K562 (cell line): ENCODE data around the gene RGS6. TPM values are rescaled to one million over a fixed set of nuclear protein-coding genes. Genes with fewer than 3 reads are reported as not detected.

Experiments used
- ATAC-seq: fragments of 200-7000 bp; cut with Tn5 transposase; 3 replicates; pipeline ENCODE4 v1.9.1; 2020; ENCODE audit warnings: moderate library complexity
- BruUV-seq: library from RNA; stranded (reverse); fragments of 400-500 nt; replicated peaks from 2 replicates; lab custom pipeline; 2021; lab: Mats Ljungman, UMichigan
- CTCF ChIA-PET: fragments of 300-600 bp; formaldehyde crosslinking; extraction: SDS; loops from one replicate; lab custom pipeline; 2021; ENCODE audit warnings: low intra/inter-chr PET ratio; lab: Yijun Ruan, JAX
- POLR2A ChIA-PET: fragments of 300-600, 350-650 bp; sonication (Branson Sonifier 250); formaldehyde crosslinking; extraction: SDS; loops from one replicate; lab custom pipeline; 2021; ENCODE audit warnings: antibody characterized with exemption, inconsistent platforms; lab: Yijun Ruan, JAX
- DNase-seq, 4 experiments: peaks; one replicate each; pipeline versions ENCODE4 v3.0.0 to v3.0.0-alpha.2; 2011 to 2018; ENCODE audit warnings: low spot score in 3 of 4, mixed read lengths in 3 of 4; ENCODE audit errors: extremely low read depth in 1 of 4
- FAIRE-seq: peaks from 2 replicates; lab custom pipeline; 2011; peaks lifted over from hg19 to GRCh38; lab: Jason Lieb, UNC
- H2AFZ ChIP-seq: 2 replicates; pipeline ENCODE4 v1.6.0; 2011; ENCODE audit warnings: low read depth, low read length, control low read depth, inconsistent platforms
- H3K27ac ChIP-seq: fragments of 200-600 bp; 3 replicates; pipeline ENCODE4 v1.8.0; 2011; ENCODE audit warnings: low read depth, mild to moderate bottlenecking, control low read depth, inconsistent platforms, low read length, moderate library complexity, mixed read lengths; ENCODE audit errors: extremely low read depth
- H3K27me3 ChIP-seq, 2 experiments: fragments of 300-600 bp in 1 of 2; 2 replicates in 1 of 2; 3 replicates in 1 of 2; pipeline versions ENCODE4 v1.6.0 to v1.8.0; 2011; ENCODE audit warnings: inconsistent platforms in 2 of 2, low read length in 2 of 2, mild to moderate bottlenecking in 1 of 2, mixed read lengths in 1 of 2, moderate library complexity in 1 of 2; ENCODE audit not compliant: control insufficient read depth in 2 of 2, insufficient read depth in 2 of 2
- H3K36me3 ChIP-seq: fragments of 300-600 bp; 3 replicates; pipeline ENCODE4 v1.8.0; 2011; ENCODE audit warnings: mild to moderate bottlenecking, low read length, inconsistent platforms; ENCODE audit not compliant: control insufficient read depth, insufficient read depth
- H3K4me1 ChIP-seq, 2 experiments: fragments of 200-600 bp in 1 of 2; replicated peaks in 1 of 2; 2 replicates in 1 of 2; 3 replicates in 1 of 2; pipeline versions ENCODE4 v1.5.1 to v1.8.0; 2011; ENCODE audit warnings: inconsistent platforms in 2 of 2, low read length in 2 of 2, mild to moderate bottlenecking in 1 of 2, mixed read lengths in 1 of 2, moderate library complexity in 1 of 2; ENCODE audit not compliant: control insufficient read depth in 2 of 2, insufficient read depth in 2 of 2
- H3K4me2 ChIP-seq: 2 replicates; pipeline ENCODE4 v1.6.1; 2011; ENCODE audit warnings: low read length, control low read depth, inconsistent platforms, mixed read lengths; ENCODE audit not compliant: insufficient read depth
- H3K4me3 ChIP-seq: fragments of 200-600 bp; sonication (generic), shearing (Covaris generic); 2 replicates; pipeline ENCODE4 v1.5.1; 2016; ENCODE audit warnings: control low read depth, inconsistent platforms
- H3K79me2 ChIP-seq: fragments of 200-600 bp; 3 replicates; pipeline ENCODE4 v1.8.0; 2011; ENCODE audit warnings: low read length, inconsistent platforms; ENCODE audit not compliant: control insufficient read depth, insufficient read depth
- H3K9ac ChIP-seq, 2 experiments: 2 replicates each; pipeline versions ENCODE4 v1.6.0 to v1.6.1; 2011; ENCODE audit warnings: low read depth in 2 of 2, low read length in 2 of 2, control low read depth in 1 of 2, inconsistent platforms in 1 of 2, mild to moderate bottlenecking in 1 of 2, mixed read lengths in 1 of 2; ENCODE audit not compliant: insufficient read depth in 1 of 2
- H3K9me1 ChIP-seq: one replicate; pipeline ENCODE4 v1.6.0; 2011; ENCODE audit warnings: inconsistent platforms, mild to moderate bottlenecking, low read length, moderate library complexity; ENCODE audit not compliant: control insufficient read depth, insufficient read depth
- H3K9me3 ChIP-seq: replicated peaks from 2 replicates; pipeline ENCODE4 v1.5.1; 2011; ENCODE audit warnings: low read depth, low read length, inconsistent platforms; ENCODE audit not compliant: control insufficient read depth, insufficient read depth
- H4K20me1 ChIP-seq: replicated peaks from 2 replicates; pipeline ENCODE4 v1.6.1; 2011; ENCODE audit warnings: low read length, inconsistent platforms, mixed read lengths; ENCODE audit not compliant: control insufficient read depth, insufficient read depth
- CHD4 ChIP-seq: fragments of 200-600 bp; sonication (generic); IDR thresholded peaks from 3 replicates; pipeline ENCODE4 v1.6.1; 2012; ENCODE audit warnings: low read depth, mild to moderate bottlenecking, mixed read lengths, low read length, inconsistent platforms; ENCODE audit not compliant: insufficient read depth, insufficient replicate concordance, poor library complexity, severe bottlenecking
- E2F3 ChIP-seq: fragments of 250-450 bp; sonication (Bioruptor Pico); IDR thresholded peaks from 2 replicates; pipeline ENCODE4 v1.4.0; 2020; ENCODE audit warnings: mild to moderate bottlenecking
- HNRNPLL ChIP-seq: fragments of 200-400 bp; formaldehyde crosslinking; IDR thresholded peaks from 2 replicates; pipeline ENCODE4 v1.6.1; 2017; ENCODE audit warnings: low read length, low read depth, mild to moderate bottlenecking; ENCODE audit not compliant: poor library complexity, severe bottlenecking
- MCM3 ChIP-seq: fragments of 450-650 bp; IDR thresholded peaks from 2 replicates; pipeline ENCODE4 v1.6.1; 2016
- NFATC3 ChIP-seq: fragments of 450-650 bp; IDR thresholded peaks from 2 replicates; pipeline ENCODE4 v1.6.1; 2017; ENCODE audit warnings: mild to moderate bottlenecking
- RBM25 ChIP-seq: fragments of 200-400 bp; formaldehyde crosslinking; IDR thresholded peaks from 2 replicates; pipeline ENCODE4 v1.6.1; 2018; ENCODE audit warnings: low read length, low read depth, moderate library complexity; ENCODE audit not compliant: severe bottlenecking
- SIRT6 ChIP-seq: IDR thresholded peaks from one replicate; pipeline ENCODE4 v1.6.1; 2012; ENCODE audit warnings: low read depth, mild to moderate bottlenecking, control low read depth, inconsistent platforms, low read length, moderate library complexity
- SMAD4 ChIP-seq: fragments of 250-450 bp; sonication (Bioruptor Pico); conservative IDR thresholded peaks from 2 replicates; pipeline ENCODE4 v1.8.0; 2021; ENCODE audit warnings: inconsistent platforms, mild to moderate bottlenecking, moderate library complexity
- TFAM ChIP-seq: fragments of 250-450 bp; sonication (Bioruptor Pico); conservative IDR thresholded peaks from 2 replicates; pipeline ENCODE4 v1.5.0; 2021; ENCODE audit warnings: mild to moderate bottlenecking, moderate library complexity
- ZFP30 ChIP-seq: fragments of 250-450 bp; sonication (Bioruptor Pico); IDR thresholded peaks from 2 replicates; pipeline ENCODE4 v1.8.0; 2022; ENCODE audit warnings: moderate library complexity, mild to moderate bottlenecking, inconsistent platforms, borderline replicate concordance
- ZNF146 ChIP-seq: IDR thresholded peaks from one replicate; pipeline ENCODE4 v1.6.1; 2018; ENCODE audit warnings: missing compliant biosample characterization; ENCODE audit not compliant: unreplicated experiment
- ZNF212 ChIP-seq: fragments of 450-650 bp; formaldehyde crosslinking; IDR thresholded peaks from 2 replicates; pipeline ENCODE4 v1.4.0; 2020; ENCODE audit warnings: mild to moderate bottlenecking
- in situ Hi-C: fragments of 300-500 bp; cut with MboI; formaldehyde crosslinking; loops from 4 replicates; pipeline ENCODE4 v1.15.0; 2018; ENCODE audit warnings: inconsistent platforms, mixed read lengths
- intact Hi-C: fragments of 100-400 bp; cut with micrococcal nuclease; formaldehyde crosslinking; loops from 2 replicates; pipeline ENCODE4 v1.14.2; 2022
- polyA plus RNA-seq, 8 experiments: library from polyadenylated mRNA; depleted of rRNA in 4 of 8; stranded (reverse) in 5 of 8; unstranded in 3 of 8; fragments of >200 nt; fragmentation: Nextera tagmentation in 2 of 8; fragmentation: Illumina TruSeq in 1 of 8; extraction: Ambion mirVana in 2 of 8; extraction: Trizol in 1 of 8; gene quantifications; 2 replicates each; pipeline versions ENCODE4 v1.2.1 to v1.2.3, GENCODE V29; 2011 to 2014; ENCODE audit warnings: inconsistent platforms in 1 of 8, missing spikeins in 1 of 8
- total RNA-seq, 7 experiments: library from RNA; depleted of rRNA in 6 of 7; stranded (reverse); fragments of >200 nt in 6 of 7; fragmentation: Illumina TruSeq in 2 of 7; extraction: Trizol in 2 of 7; gene quantifications; 2 replicates each; pipeline versions ENCODE4 v1.2.1 to v1.2.3, GENCODE V29; 2011 to 2021; ENCODE audit warnings: low replicate concordance in 1 of 7
- TF ChIP-seq, protein P1 (sequence below): fragments of 450-650 bp; IDR thresholded peaks from 2 replicates; pipeline ENCODE4 v1.6.1; 2016; ENCODE audit warnings: missing biosample characterization, missing genetic modification characterization

Gene RGS6
- total and polyA plus RNA-seq, 9 of the 15 experiments (the other 6 are each of a cell fraction or from before 2014, with no cell fraction given): not detected

DNA sequence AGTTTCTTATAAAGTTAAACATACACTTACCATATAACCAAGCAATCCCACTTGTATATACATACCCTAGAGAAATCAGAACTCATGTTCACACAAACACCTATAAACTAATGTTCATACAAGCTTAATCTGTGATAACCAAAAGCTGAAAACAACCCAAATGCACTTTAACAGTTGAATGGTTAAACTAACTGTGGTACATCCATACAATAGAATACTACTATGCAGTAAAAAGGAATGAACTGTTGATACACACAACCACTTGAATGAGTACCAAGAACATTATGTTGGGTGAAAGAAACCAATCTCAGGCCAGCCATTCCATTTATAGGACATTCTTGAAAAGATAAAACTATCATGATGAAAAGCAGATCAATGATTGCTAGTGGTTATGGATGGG, 534.1 kb downstream of the RGS6 start:
- FAIRE-seq: no peak
- Histone ChIP-seq H3K36me3 (no peaks in the 10 kb centered on the region), H2AFZ (no peak overlapping the region), H3K4me2 (no peak overlapping the region), H3K4me1 (no peaks in the 10 kb centered on the region)
- in situ Hi-C loops: no loop called here
- CTCF ChIA-PET: no interaction called here
- no peak for ATAC-seq
- no peak for TF ChIP-seq SMAD4 (CRISPR knock-in tag)
- no peak for TF ChIP-seq MCM3
- TF ChIP-seq RBM25: peak; percentile 67
- TF ChIP-seq ZNF146 (CRISPR knock-in tag): peak; percentile 37
- TF ChIP-seq TFAM (CRISPR knock-in tag): no peak
- TF ChIP-seq HNRNPLL: no peak
- TF ChIP-seq, protein P1, sequence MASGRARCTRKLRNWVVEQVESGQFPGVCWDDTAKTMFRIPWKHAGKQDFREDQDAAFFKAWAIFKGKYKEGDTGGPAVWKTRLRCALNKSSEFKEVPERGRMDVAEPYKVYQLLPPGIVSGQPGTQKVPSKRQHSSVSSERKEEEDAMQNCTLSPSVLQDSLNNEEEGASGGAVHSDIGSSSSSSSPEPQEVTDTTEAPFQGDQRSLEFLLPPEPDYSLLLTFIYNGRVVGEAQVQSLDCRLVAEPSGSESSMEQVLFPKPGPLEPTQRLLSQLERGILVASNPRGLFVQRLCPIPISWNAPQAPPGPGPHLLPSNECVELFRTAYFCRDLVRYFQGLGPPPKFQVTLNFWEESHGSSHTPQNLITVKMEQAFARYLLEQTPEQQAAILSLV (tag): no peak
- TF ChIP-seq CHD4: no peak
- no peak for TF ChIP-seq ZFP30 (CRISPR knock-in tag)
- no peak for TF ChIP-seq SIRT6
- TF ChIP-seq NFATC3: no peak
- TF ChIP-seq ZNF212: no peak
- TF ChIP-seq E2F3 (CRISPR knock-in tag): no peak
- TF ChIP-seq, all 486 proteins: peak for 2
- Histone ChIP-seq H3K4me3 (no peak overlapping the region), H4K20me1 (no peaks in the 10 kb centered on the region), H3K27me3 (peaks cover 0 to 2% of the 10 kb centered on the region in 2 experiments; a peak in 1 of 5 replicates), H3K9me1 (no peaks in the 10 kb centered on the region), H3K27ac (no peak overlapping the region), H3K79me2 (no peaks in the 10 kb centered on the region), H3K9me3 (0 out of 2 replicates have a peak, but pooled peaks cover 2% of the 10 kb centered on the region), H3K9ac (no peak overlapping the region)
- no TSS peak for BruUV-seq
- POLR2A ChIA-PET: no interaction called here
- DNase-seq: no peak
- intact Hi-C loops: no loop called here
